Stimulated activated CD4-positive, alpha-beta T cell treated with anti-CD3 and anti-CD28 coated beads, Interleukin-1b, Interleukin-23, amount 100 ng/mL, for 1 hour (primary cell): ENCODE measurements around the gene TPST2.

ENCODE experiments used
- DNase-seq, 2 donors: peaks; one replicate each; pipeline ENCODE4 v3.0.0-alpha.2; 2020; ENCODE audit warnings: low read depth in 2 of 2

TPST2 gene

GRCh38 chr22:26555478-26555877, 34.5 kb downstream of the TPST2 start:
- DNase-seq = no peak

DNA sequence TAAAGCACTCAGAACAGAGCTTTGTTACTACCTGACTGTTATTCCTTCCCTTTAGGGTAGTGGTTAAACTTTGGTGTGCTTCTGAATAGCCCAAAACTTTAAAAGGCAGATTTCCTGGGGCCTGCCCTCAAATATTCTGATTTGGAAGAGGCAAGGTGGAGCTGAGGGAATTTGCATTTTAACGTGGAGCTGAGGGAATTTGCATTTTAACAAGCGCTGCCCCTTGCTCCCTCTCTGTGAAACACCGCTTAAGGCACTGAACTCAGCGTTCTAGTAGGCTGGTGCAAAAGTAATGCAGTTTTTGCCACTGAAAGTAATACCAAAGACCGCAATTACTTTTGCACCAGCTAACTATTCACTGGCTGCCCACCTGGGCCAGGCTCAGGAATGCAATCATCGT, 35.0 kb downstream of the TPST2 start:
- DNase-seq = no peak

DNA sequence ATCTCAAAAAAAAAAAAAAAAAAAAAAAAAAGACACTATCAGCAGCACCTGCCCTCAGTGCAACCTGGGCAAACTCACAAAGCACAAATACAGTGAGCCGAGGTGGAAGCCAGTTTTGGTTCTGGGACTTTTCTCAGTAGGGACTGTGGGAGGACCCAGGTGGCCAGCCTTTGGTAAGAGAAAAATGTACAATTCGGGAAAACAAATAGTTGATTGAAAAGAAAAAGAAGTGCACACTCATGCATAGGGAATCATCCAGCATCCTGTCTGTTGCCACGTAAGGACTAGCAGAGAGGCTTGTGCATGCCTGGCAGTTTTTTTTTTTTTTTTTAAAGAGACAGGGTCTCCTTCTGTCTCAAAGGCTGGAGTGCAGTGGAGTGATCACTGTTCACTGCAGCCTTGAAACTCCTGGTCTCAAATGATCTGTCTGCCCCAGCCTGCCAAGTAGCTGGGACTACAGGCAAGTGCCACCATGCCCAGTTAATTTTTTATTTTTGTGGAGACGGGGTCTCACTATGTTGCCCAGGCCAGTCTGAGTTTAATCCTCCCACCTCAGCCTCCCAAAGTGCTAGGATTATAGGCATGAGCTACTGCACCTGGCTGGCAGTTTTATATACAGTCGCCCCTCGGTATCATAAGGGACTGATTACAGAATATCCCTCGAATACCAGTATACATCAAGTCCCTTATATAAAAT, 36.7 kb downstream of the TPST2 start:
- DNase-seq = no peak

DNA sequence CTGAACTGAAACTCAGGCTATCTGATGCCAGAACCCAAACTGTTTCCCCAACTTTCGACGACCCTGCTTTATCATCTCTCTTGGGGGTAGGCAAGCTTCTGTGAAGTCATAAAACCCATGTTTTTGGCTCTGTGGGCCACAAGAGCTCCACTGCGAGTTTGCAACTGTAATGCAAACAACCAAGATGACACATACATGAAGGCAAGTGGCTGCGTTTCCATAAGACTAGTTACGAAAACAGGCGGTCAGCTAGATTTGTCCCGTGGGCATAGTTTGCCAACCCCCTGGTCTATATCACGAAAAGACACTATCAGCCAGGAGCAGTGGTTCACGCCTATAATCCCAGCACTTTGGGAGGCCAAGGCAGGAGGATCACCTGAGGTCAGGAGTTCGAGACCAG, 37.5 kb downstream of the TPST2 start:
- DNase-seq = no peak

DNA sequence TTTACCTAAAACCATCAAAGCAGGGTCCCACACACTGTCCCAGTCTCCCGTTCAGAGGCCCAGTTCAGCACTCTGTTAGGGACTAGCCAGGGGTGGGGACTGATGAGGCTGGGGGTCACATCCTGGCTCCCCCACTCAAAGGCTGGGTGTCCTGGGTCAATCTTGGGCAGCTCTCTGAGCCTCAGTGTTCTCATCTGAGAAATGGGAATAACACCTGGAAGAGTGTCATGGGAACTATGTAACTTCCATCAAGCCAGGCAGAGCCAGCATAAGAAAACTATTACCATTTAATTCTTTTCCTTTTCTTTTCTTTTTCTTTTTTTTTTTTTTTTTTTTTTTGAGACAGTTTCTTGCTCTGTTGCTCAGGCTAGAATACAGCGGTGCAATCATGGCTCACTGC, 38.4 kb downstream of the TPST2 start:
- no peak for DNase-seq

DNA sequence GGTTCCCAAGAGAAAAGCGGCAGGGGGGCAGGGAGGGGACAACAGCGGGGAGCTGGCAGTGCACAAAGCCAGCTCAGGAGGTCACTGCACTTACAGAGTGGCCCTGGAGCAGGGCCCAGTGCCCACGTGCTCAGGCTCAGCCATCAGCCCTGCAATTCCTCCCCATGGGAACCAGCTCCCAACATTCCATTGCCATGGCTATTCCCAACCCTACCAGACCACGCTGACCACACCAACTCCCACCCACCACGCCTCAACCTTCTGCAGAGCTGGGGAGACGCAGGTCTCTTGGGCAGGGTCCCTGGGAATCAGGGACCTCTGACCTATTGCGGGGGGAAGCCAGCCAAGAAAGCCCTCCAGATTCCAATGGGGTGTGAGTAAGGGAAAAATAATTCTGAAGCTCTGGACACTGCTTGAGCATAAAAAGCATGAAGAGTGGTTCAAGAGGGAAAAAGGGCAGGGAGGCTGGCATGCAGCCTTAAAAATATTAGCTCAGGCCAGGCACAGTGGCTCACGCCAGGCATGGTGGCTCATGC, 39.4 kb downstream of the TPST2 start:
- no peak for DNase-seq

DNA sequence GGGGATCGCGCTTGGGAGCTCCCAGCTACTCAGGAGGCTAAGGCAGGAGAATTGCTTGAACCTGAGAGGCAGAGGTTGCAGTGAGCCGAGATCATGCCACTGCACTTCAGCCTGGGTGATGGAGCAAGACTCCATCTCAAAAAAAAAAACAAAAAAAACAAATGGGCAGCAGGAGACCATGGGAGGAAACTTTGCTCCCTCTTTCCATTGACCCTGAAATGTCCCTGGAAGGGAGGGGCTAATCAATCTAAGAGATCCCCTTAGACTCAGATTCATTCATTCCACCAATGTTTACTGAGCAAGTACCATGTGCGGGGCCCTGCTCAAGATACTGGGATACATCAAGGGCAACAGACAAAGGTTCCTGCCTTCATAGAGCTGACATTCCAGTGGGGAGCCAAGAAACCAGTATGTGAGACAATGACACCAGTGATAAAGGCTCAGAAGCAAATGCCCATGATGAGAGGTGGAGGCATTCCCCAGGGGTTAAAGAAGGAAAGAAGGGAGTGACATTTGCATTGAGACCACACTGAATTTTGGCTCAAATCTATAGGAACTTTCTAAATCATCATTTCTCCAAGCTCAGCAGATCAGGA, 39.9 kb downstream of the TPST2 start:
- DNase-seq = no peak

- DNase-seq = no peak
Measured at GRCh38 chr22:26548984-26549383, 40.9 kb downstream of the TPST2 start.

- DNase-seq = no peak
Measured at GRCh38 chr22:26548303-26548702, 41.6 kb downstream of the TPST2 start.

GRCh38 chr22:26547837-26548236, 42.1 kb downstream of the TPST2 start:
- no peak for DNase-seq

DNA sequence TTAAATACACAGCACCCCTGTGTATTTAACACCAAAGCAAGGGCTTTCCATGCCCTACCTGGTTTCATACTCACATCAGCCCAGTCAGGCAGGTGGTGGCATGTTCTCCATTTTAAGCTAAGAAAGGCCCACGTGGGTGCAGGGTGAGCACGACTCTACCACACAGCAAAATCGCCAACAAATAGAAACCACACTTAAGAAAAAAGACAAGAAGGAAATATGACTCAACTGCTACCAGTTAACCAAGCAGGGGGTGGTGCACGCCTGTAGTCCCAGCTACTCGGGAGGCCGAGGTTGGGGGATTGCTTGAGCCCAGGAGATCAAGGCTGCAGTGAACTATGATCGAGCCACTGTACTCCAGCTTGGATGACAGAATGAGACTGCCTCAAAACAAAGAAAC, 42.5 kb downstream of the TPST2 start:
- DNase-seq = no peak

DNA sequence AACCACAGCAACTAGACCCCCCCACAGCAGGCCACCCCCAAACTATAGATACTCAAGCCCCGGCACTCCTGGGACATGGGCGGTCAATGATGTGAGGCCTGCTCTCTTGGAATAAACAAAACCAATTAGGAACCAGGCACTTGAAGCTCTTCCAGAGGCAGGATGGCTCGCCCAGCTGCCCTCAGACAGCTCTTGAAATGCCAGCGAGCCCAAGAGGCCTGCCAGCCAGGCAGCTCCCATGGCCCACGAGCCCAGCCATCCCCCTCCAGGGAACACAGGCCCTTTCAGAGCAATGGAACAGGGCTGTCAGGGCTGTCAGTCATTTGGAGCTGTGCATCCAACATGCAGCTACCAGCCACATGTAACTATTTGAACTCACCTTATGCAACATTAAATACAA, 43.6 kb downstream of the TPST2 start:
- no peak for DNase-seq

- no peak for DNase-seq
Measured at GRCh38 chr22:26545827-26546226, 44.1 kb downstream of the TPST2 start.

DNA sequence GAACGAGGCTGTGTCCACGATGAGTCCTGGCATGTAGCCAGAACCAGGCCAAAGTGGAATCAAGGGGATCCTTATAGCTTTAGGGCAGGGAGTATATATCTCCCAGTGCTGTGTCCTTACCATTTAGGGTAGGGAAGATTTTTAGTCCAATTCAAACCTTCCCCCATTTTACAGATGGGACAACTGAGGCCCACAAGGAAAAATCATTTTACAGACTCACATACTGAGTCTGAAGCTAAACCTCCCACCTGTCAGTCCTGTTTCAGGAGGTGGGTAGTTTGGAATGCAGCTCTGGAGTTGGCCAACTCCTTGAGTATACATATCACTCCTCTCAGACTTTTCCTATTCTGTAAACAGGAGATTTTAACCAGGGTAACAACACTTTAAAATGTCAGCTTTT, 44.5 kb downstream of the TPST2 start:
- no peak for DNase-seq

DNA sequence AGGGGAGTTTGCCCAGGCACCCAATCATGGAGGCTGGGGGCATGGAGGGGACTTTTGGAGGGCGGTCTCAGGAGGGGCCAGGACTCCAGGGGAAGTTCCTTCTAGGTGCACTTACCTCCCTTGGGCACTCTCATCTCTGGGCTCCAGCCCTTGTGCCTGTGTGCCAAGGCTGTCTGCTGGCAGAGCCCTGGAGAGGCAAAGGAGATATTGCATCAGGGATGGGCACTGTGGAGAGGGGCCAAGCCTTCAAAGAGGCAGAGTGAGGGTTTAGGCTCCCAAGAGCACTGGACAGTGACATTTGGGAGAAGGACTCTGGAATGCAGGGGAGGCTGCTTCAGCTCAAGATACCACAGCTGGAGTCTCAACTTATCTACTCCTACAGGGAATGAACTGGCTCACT, 45.4 kb downstream of the TPST2 start:
- DNase-seq = no peak

DNA sequence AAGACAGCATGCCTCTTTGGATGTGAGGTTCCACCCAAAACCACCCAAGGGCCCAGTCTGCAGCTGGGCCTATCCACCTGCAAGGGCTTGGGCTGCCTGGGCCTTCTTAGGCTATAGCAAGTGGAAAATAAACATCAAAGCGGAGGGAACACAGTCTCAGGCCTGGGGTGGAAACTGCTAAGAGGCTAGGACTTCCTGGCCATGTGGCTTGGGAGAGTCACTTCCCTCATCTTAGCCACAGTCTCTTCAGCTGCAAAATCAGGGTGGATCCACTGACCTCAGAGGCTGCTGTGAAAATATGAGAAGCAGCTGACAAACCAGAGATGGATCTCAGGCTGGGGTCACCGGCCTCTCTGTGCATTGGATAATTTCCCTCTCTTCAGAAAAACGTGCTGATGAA, 47.1 kb downstream of the TPST2 start:
- no peak for DNase-seq

DNA sequence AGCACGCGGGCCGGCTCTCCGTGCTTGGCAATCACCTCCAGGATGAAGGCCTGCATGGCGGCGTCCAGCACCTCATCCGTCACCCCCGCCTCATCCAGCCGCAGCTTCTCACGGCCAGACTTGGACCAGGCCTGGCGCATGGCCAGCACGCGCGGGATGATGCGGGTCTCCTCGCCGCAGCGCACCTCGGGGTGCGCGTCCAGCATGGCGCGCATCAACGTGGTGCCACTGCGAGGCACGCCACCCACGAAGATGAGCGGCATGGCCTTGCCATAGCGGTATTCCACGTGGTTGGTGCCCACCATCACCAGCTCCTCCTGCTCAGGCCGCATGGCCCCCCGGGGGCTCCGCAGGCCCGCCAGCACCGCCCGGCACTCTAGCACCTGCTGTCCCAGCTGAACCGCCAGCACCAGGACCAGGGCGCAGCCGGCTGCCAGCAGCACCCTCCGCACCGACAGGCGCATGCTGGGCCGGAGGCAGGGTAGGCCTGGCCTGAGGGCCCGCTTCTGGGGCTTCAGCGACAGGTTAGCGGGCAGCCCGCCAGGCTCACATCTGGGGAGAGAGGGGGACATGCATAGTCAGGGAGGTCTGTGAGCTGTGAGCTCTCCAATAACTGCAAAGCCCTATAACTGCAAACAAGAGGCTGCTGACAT, 48.6 kb downstream of the TPST2 start:
- no peak for DNase-seq

DNA sequence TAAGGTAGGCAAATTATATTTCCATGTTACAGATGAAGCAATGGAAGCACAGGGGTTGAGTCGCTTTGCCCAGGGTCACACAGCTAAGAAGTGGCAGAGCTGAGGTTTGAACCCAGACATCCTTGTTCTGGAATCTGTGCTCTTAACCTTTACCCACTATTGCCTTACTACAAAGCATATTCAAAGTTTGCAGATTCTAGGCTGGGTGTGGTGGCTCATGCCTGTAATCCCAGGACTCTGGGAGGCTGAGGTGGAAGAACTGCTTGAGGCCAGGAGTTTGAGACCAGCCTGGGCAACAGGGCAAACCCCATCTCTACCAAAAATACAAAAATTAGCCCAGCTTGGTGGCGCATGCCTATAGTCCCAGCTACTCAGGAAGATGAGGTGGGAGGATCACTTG, 49.8 kb downstream of the TPST2 start:
- no peak for DNase-seq

DNA sequence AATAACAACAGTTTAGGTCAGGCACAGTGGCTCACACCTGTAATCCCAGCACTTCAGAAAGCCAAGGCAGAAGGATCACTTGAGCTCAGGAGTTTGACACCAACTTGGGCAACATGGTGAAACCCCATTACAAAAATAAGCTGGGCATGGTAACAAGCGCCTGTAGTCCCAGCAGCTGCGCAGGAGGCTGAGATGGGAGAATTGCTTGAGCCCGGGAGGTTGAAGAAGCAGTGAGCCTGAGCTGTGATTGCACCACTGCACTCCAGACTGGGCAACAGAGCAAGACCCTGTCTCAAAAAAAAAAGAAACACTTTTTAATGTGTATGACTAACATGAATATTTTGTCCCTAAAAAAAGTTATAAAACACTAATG, 53.2 kb downstream of the TPST2 start:
- DNase-seq = no peak

DNA sequence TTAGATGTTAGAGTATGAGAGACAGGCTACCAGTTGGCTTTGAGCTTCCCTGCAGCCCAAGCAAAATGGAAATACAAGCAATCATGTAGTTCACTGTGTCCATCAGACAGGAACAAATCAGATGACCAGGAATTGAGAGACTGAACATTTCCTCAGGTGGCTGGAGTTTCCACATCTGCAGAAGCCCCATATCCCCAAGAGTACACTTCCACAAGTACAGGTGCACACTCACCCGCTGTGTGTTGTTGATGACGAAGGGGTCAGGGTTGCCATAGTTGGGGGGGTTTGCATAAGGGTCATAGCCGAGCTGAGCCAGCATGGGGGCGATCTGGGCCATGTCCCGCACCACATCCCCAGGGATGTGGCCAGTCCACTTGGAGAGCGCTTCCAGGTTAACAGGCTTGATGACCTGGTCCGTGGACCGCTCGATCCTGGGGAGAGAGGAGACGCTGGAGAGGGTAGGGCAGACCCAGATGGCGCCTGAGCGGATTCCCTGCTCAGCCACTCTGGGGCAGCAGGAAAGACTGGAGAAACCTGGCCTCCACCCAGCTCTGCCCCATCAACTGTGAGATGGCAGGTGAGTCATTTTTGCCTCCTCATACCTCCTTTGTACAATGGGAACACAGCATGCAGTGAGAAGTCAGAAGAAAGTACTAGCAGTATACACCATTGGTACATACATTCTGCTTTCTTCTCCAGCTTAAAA, 53.7 kb downstream of the TPST2 start:
- no peak for DNase-seq

GRCh38 chr22:26535603-26535908, 54.4 kb downstream of the TPST2 start:
- DNase-seq = no peak

DNA sequence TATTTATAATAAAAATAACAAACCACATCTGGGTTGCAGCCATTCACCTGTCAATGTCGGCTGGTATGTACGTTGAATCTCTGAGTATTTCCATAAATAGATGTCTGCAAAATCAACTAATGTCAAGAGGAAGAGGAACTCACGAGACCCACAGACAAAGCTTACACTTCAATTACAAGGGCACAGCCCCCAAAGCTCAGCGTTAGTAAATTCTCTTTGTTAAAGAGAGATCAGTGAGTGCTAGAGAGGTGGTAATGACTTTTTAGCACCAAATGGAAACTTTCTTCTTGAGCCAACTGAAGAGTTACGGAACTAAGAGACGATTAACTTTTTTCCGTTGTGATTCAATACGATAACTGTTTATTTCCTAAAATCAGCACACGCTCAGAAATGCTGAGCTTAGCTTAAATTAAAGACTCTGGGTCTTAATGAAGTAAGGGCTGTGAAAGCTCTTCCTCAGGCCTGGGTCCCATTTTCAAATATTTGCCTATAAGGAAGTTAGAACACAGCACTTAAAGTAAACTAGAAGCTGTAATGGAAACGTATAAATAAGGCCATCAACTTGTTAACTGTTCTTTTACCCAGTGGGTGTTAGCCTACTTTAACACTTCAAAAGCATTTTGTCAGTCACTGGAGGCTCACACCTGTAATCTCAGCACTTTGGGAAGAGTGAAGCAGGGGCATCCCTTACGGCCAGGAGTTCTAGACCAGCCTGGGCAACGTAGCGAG, 54.9 kb downstream of the TPST2 start:
- no peak for DNase-seq
